H1 (cell line): ENCODE data around the gene COL4A2. TPM values are rescaled to one million over a fixed set of nuclear protein-coding genes. Genes with fewer than 3 reads are reported as not detected.

Experiments
- CTCF ChIA-PET: fragments of 300-600 bp; sonication (Branson Sonifier 250); formaldehyde crosslinking; loops from one replicate; lab custom pipeline; 2021; ENCODE audit not compliant: partially characterized antibody; lab: Charles Lee
- POLR2A ChIA-PET: fragments of 300-600 bp; sonication (Branson Sonifier 250); formaldehyde crosslinking; loops from one replicate; lab custom pipeline; 2021; ENCODE audit warnings: inconsistent platforms; ENCODE audit not compliant: partially characterized antibody; lab: Charles Lee
- DNase-seq, 2 experiments: peaks; one replicate each; pipeline versions ENCODE4 v3.0.0 to v3.0.0-alpha.2; 2010 to 2022; ENCODE audit warnings: low spot score in 2 of 2, low read depth in 1 of 2, mixed read lengths in 1 of 2
- FAIRE-seq: peaks from 2 replicates; lab custom pipeline; 2011; peaks lifted over from hg19 to GRCh38; lab: Jason Lieb, UNC
- H2AFZ ChIP-seq: 2 replicates; pipeline ENCODE4 v1.8.1; 2012; ENCODE audit warnings: low read length, inconsistent platforms
- H2AK5ac ChIP-seq: 2 replicates; pipeline ENCODE4 v1.6.1; 2013; ENCODE audit warnings: low read depth, low read length
- H2BK120ac ChIP-seq: replicated peaks from 2 replicates; pipeline ENCODE3; 2013; ENCODE audit warnings: low read depth, low read length, inconsistent platforms
- H2BK12ac ChIP-seq: 2 replicates; pipeline ENCODE4 v1.6.1; 2013; ENCODE audit warnings: low read depth, low read length
- H2BK15ac ChIP-seq: 2 replicates; pipeline ENCODE4 v1.6.1; 2013; ENCODE audit warnings: low read length
- H2BK20ac ChIP-seq: 2 replicates; pipeline ENCODE4 v1.6.1; 2013; ENCODE audit warnings: low read length
- H2BK5ac ChIP-seq: 2 replicates; pipeline ENCODE4 v1.6.1; 2013; ENCODE audit warnings: low read depth, low read length
- H3K14ac ChIP-seq: 2 replicates; pipeline ENCODE4 v1.6.1; 2013; ENCODE audit warnings: inconsistent platforms; ENCODE audit not compliant: insufficient read length
- H3K18ac ChIP-seq: 2 replicates; pipeline ENCODE4 v1.6.1; 2013; ENCODE audit warnings: low read length; ENCODE audit errors: extremely low read depth
- H3K23ac ChIP-seq: 2 replicates; pipeline ENCODE4 v1.6.1; 2013; ENCODE audit warnings: inconsistent platforms; ENCODE audit not compliant: insufficient read length
- H3K23me2 ChIP-seq: 2 replicates; pipeline ENCODE4 v1.6.1; 2013; ENCODE audit warnings: low read depth, low read length
- H3K27ac ChIP-seq: 2 replicates; pipeline ENCODE4 v1.6.1; 2011; ENCODE audit warnings: low read depth, low read length, inconsistent platforms
- H3K27me3 ChIP-seq, 4 experiments: replicated peaks in 1 of 4; 1 replicate in 1 of 4; 2 replicates in 3 of 4; pipeline versions ENCODE4 v1.6.1 to v1.8.1; 2011 to 2013; ENCODE audit warnings: low read length in 3 of 4, mild to moderate bottlenecking in 3 of 4, inconsistent platforms in 2 of 4, mixed read lengths in 2 of 4, moderate library complexity in 1 of 4; ENCODE audit not compliant: control insufficient read depth in 3 of 4, insufficient read depth in 3 of 4; ENCODE audit errors: extremely low read depth in 1 of 4
- H3K36me3 ChIP-seq, 4 experiments: 2 replicates each; pipeline versions ENCODE4 v1.6.1 to v1.8.1; 2011 to 2013; ENCODE audit warnings: mild to moderate bottlenecking in 4 of 4, low read length in 3 of 4, moderate library complexity in 2 of 4, control low read depth in 1 of 4, inconsistent platforms in 1 of 4; ENCODE audit not compliant: insufficient read depth in 4 of 4, control insufficient read depth in 2 of 4
- H3K4ac ChIP-seq: replicated peaks from 2 replicates; pipeline ENCODE3; 2013; ENCODE audit warnings: low read length, low read depth, mixed read lengths, inconsistent platforms; ENCODE audit not compliant: insufficient read length
- H3K4me1 ChIP-seq, 4 experiments: replicated peaks in 1 of 4; 1 replicate in 1 of 4; 2 replicates in 3 of 4; pipeline versions ENCODE4 v1.6.1 to v1.8.1; 2011 to 2013; ENCODE audit warnings: low read length in 3 of 4, inconsistent platforms in 2 of 4, mixed read lengths in 1 of 4; ENCODE audit not compliant: insufficient read depth in 4 of 4, control insufficient read depth in 3 of 4
- H3K4me2 ChIP-seq, 2 experiments: 2 replicates each; pipeline versions ENCODE4 v1.6.1 to v1.8.1; 2011 to 2013; ENCODE audit warnings: low read depth in 2 of 2, low read length in 2 of 2, control low read depth in 1 of 2, inconsistent platforms in 1 of 2, mild to moderate bottlenecking in 1 of 2; ENCODE audit not compliant: insufficient read depth in 1 of 2
- H3K4me3 ChIP-seq, 4 experiments: fragments of 200-600, 300-600 bp in 1 of 4; sonication (generic), shearing (Covaris generic), sonication (Bioruptor Twin) in 1 of 4; 2 replicates each; pipeline versions ENCODE4 v1.5.1 to v1.8.1; 2011 to 2016; ENCODE audit warnings: low read length in 4 of 4, low read depth in 3 of 4, control low read depth in 2 of 4, inconsistent platforms in 2 of 4, mild to moderate bottlenecking in 2 of 4, mixed read lengths in 1 of 4, moderate library complexity in 1 of 4; ENCODE audit not compliant: insufficient read depth in 2 of 4; ENCODE audit errors: extremely low read depth in 1 of 4
- H3K56ac ChIP-seq: replicated peaks from 2 replicates; pipeline ENCODE3; 2013; ENCODE audit warnings: low read depth, mild to moderate bottlenecking, mixed read lengths, low read length, inconsistent platforms; ENCODE audit not compliant: insufficient read length
- H3K79me1 ChIP-seq: 2 replicates; pipeline ENCODE4 v1.6.1; 2013; ENCODE audit warnings: low read depth, low read length, control low read depth
- H3K79me2 ChIP-seq, 2 experiments: 2 replicates each; pipeline versions ENCODE4 v1.6.1 to v1.8.1; 2012 to 2013; ENCODE audit warnings: low read length in 2 of 2, mild to moderate bottlenecking in 2 of 2, inconsistent platforms in 1 of 2; ENCODE audit not compliant: insufficient read depth in 2 of 2, control insufficient read depth in 1 of 2
- H3K9ac ChIP-seq, 4 experiments: replicated peaks in 1 of 4; 1 replicate in 1 of 4; 2 replicates in 3 of 4; pipeline versions ENCODE4 v1.6.1 to v1.8.1; 2011 to 2013; ENCODE audit warnings: low read depth in 3 of 4, low read length in 3 of 4, control low read depth in 2 of 4, mild to moderate bottlenecking in 2 of 4, moderate library complexity in 2 of 4, inconsistent platforms in 1 of 4; ENCODE audit errors: extremely low read depth in 1 of 4
- H3K9me3 ChIP-seq, 2 experiments: 2 replicates each; pipeline versions ENCODE4 v1.6.1 to v1.8.1; 2012 to 2013; ENCODE audit warnings: mild to moderate bottlenecking in 2 of 2, moderate library complexity in 2 of 2, control low read depth in 1 of 2, inconsistent platforms in 1 of 2, low read depth in 1 of 2, low read length in 1 of 2, mixed read lengths in 1 of 2; ENCODE audit not compliant: insufficient read depth in 2 of 2
- H4K20me1 ChIP-seq, 2 experiments: replicated peaks in 1 of 2; 2 replicates each; pipeline versions ENCODE3 to v1.8.1; 2011 to 2013; ENCODE audit warnings: inconsistent platforms in 2 of 2, low read length in 2 of 2, mild to moderate bottlenecking in 1 of 2; ENCODE audit not compliant: insufficient read depth in 2 of 2, control insufficient read depth in 1 of 2
- H4K5ac ChIP-seq: 2 replicates; pipeline ENCODE4 v1.6.1; 2013; ENCODE audit warnings: low read length, low read depth, mixed read lengths, inconsistent platforms; ENCODE audit not compliant: insufficient read length
- H4K8ac ChIP-seq: 2 replicates; pipeline ENCODE4 v1.8.0; 2013; ENCODE audit warnings: mild to moderate bottlenecking, moderate library complexity, low read length, inconsistent platforms; ENCODE audit not compliant: insufficient read depth; ENCODE audit errors: extremely low read depth
- H4K91ac ChIP-seq: replicated peaks from 2 replicates; pipeline ENCODE3; 2013; ENCODE audit warnings: low read length, mixed read lengths, inconsistent platforms; ENCODE audit not compliant: insufficient read length
- CBX8 ChIP-seq: fragments of 300-800, 300-1000 bp; sonication (generic); IDR thresholded peaks from 2 replicates; pipeline ENCODE4 v1.7.1; 2016; ENCODE audit warnings: low read depth, low read length, borderline replicate concordance
- EP300 ChIP-seq, 2 experiments: IDR thresholded peaks; 1 replicate in 1 of 2; 2 replicates in 1 of 2; pipeline ENCODE4 v1.6.1; 2011 to 2012; ENCODE audit warnings: low read depth in 2 of 2, low read length in 2 of 2, mild to moderate bottlenecking in 2 of 2, borderline replicate concordance in 1 of 2, inconsistent platforms in 1 of 2, moderate library complexity in 1 of 2
- EZH2 ChIP-seq: fragments of 200-600 bp; sonication (generic); IDR thresholded peaks from 2 replicates; pipeline ENCODE4 v1.7.1; 2012; ENCODE audit warnings: low read depth, mild to moderate bottlenecking, moderate library complexity, low read length, inconsistent platforms; ENCODE audit not compliant: severe bottlenecking
- HDAC6 ChIP-seq: IDR thresholded peaks from one replicate; pipeline ENCODE4 v1.7.1; 2012; ENCODE audit warnings: low read depth, mild to moderate bottlenecking, inconsistent platforms, low read length, moderate library complexity
- JUND ChIP-seq: IDR thresholded peaks from 2 replicates; pipeline ENCODE4 v1.6.1; 2011; ENCODE audit warnings: mild to moderate bottlenecking, improper control_type of control experiment, low read length
- PHF8 ChIP-seq: fragments of 200-600 bp; sonication (generic); conservative IDR thresholded peaks from 2 replicates; pipeline ENCODE4 v1.7.1; 2012; ENCODE audit warnings: low read depth, mild to moderate bottlenecking, inconsistent platforms, low read length, moderate library complexity
- RFX5 ChIP-seq: IDR thresholded peaks from 2 replicates; pipeline ENCODE4 v1.6.1; 2011; ENCODE audit warnings: low read depth, low read length, improper control_type of control experiment, borderline replicate concordance
- RXRA ChIP-seq: IDR thresholded peaks from 2 replicates; pipeline ENCODE4 v1.6.1; 2011; ENCODE audit warnings: low read depth, mild to moderate bottlenecking, low read length, moderate library complexity; ENCODE audit not compliant: insufficient read depth
- SP4 ChIP-seq: IDR thresholded peaks from 2 replicates; pipeline ENCODE4 v1.6.1; 2012; ENCODE audit warnings: low read length, inconsistent platforms
- WGBS, 2 experiments: shearing (Covaris generic) in 1 of 2; methylation state at CpG; one replicate each; pipeline versions ENCODE4 v1.1.6 to v1.1.7; 2013 to 2015; ENCODE audit warnings: low lambda C conversion rate in 2 of 2, mixed read lengths in 2 of 2, inconsistent platforms in 1 of 2, low coverage in 1 of 2, missing lambda C conversion rate in 1 of 2; ENCODE audit not compliant: insufficient replicate concordance in 2 of 2, insufficient coverage in 1 of 2, insufficient read length in 1 of 2; ENCODE audit errors: extremely low coverage in 1 of 2, missing lambda C conversion rate in 1 of 2; 5-methylcytosine and 5-hydroxymethylcytosine counted together
- polyA plus RNA-seq, 7 experiments: library from polyadenylated mRNA; depleted of rRNA in 3 of 7; stranded (reverse) in 5 of 7; unstranded in 2 of 7; fragments of >200 nt in 5 of 7; fragments of 200-250 nt in 2 of 7; gene quantifications; 1 replicate in 5 of 7; 2 replicates in 1 of 7; 4 replicates in 1 of 7; pipeline versions ENCODE4 v1.2.1 to v1.2.3, GENCODE V29; 2011 to 2013; ENCODE audit warnings: missing spikeins in 2 of 7, mixed read lengths in 2 of 7
- total RNA-seq: library from RNA; stranded (reverse); fragmentation: NEBNext Ultra II Directional; extraction: Animal tissue kit (Norgen Biotek cat#: 25700); gene quantifications from 2 replicates; pipeline ENCODE4 v1.2.1, GENCODE V29; 2021
- TF ChIP-seq, protein P1 (sequence below): IDR thresholded peaks from 2 replicates; pipeline ENCODE4 v1.6.1; 2012; ENCODE audit warnings: low read length, inconsistent platforms

The COL4A2 gene
- total and polyA plus RNA-seq, 2 of the 8 experiments (the other 6 are each of a cell fraction or from before 2014, with no cell fraction given): 80.4 to 87.3 TPM

DNA sequence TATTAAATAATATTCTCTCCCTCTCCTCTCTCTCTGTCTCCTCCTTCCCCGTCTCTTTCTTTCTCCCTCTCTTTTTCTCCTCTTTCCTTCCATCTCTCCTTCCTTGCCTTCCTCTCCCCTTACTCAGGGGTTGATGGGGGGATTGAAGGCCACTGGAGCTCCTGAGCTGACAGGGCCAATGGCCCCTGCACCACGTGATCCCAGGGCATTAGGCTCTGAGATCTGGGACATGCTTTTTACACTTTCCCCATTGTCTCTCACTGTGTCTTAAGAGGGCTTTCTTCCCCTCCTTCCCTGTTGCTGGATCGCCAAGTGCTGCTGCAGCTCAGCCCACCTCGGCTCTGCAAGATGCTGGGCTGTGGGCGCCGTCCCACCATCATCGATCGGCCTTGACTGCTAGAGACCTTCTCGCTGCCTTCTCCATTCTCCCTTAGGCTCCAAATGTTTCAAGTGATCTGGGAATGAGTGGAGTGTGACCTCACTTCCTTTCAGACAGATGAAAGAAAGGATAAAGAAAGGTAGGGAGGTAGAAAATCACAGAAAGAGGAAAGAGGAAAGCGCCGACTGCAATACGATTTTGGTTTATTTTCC is 42.3 kb upstream of the COL4A2 start:
- Histone ChIP-seq H3K56ac (no peak overlapping the region), H3K36me3 (no peaks in the 10 kb centered on the region), H3K27ac (no peak overlapping the region), H3K18ac (peak overlapping the region; percentile 14; the same call in 1 of the 2 replicates), H3K14ac (no peak overlapping the region), H3K79me1 (peaks cover 6% of the 10 kb centered on the region), H3K4ac (peak overlapping the region; percentile 76), H2BK12ac (peak overlapping the region; percentile 82; the same call in 1 of the 2 replicates), H2BK120ac (no peak overlapping the region), H3K4me1 (peaks cover 13 to 35% (median 19%) of the 10 kb centered on the region in 4 experiments), H3K4me3 (no peak overlapping the region), H2BK15ac (peak overlapping the region; percentile 24; the same call in 1 of the 2 replicates), H3K23me2 (no peaks in the 10 kb centered on the region), H3K9ac (no peak overlapping the region), H4K20me1 (no peaks in the 10 kb centered on the region), H2AK5ac (peak overlapping the region; percentile 58; the same call in 1 of the 2 replicates), H4K8ac (no peak overlapping the region; the same call in 1 of the 2 replicates), H3K4me2 (no peak overlapping the region), H3K79me2 (peaks cover 0 to 7% of the 10 kb centered on the region in 2 experiments; a peak in 2 of 4 replicates), H3K9me3 (no peaks in the 10 kb centered on the region), H4K5ac (no peak overlapping the region), H2BK5ac (peak overlapping the region; percentile 63; the same call in 1 of the 2 replicates), H4K91ac (peak overlapping the region; percentile 79), H2BK20ac (peak overlapping the region; percentile 81; the same call in 1 of the 2 replicates), H3K23ac (no peak overlapping the region), H2AFZ (no peak overlapping the region), H3K27me3 (no peaks in the 10 kb centered on the region; a peak in 1 of 7 replicates)
- peak in 1 of 2 experiments; percentile 41 for DNase-seq
- 84% methylated on average over 11 of the region's 12 CpGs; no CpG with 5 or more reads in 1 of the 2 experiments for WGBS, 2 experiments
- ChIA-PET CTCF (interaction anchor here (1.1 to 6.9 kb wide), 3 partner anchors 10 to 147 kb away, joined by 3 to 28 read pairs (median 3); no protein-coding TSS in a partner anchor), POLR2A (interaction anchor here (1.2 to 1.5 kb wide), 3 partner anchors 10 to 91 kb away, joined by 3 to 4 read pairs (median 3); partner anchors contain the start of genes COL4A1 and COL4A2)
- FAIRE-seq: no peak
- no peak for TF ChIP-seq HDAC6
- TF ChIP-seq, protein P1, sequence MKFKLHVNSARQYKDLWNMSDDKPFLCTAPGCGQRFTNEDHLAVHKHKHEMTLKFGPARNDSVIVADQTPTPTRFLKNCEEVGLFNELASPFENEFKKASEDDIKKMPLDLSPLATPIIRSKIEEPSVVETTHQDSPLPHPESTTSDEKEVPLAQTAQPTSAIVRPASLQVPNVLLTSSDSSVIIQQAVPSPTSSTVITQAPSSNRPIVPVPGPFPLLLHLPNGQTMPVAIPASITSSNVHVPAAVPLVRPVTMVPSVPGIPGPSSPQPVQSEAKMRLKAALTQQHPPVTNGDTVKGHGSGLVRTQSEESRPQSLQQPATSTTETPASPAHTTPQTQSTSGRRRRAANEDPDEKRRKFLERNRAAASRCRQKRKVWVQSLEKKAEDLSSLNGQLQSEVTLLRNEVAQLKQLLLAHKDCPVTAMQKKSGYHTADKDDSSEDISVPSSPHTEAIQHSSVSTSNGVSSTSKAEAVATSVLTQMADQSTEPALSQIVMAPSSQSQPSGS: no peak
- no peak for TF ChIP-seq JUND
- TF ChIP-seq EZH2: no peak
- no peak for TF ChIP-seq SP4
- TF ChIP-seq PHF8: no peak
- no peak for TF ChIP-seq EP300 (IDR thresholded peaks at IDR 0.05; ENCODE audit: borderline replicate concordance in 1 of 2, low read depth in 2 of 2, low read length in 2 of 2)
- no peak for TF ChIP-seq RXRA
- no peak for TF ChIP-seq RFX5
- no peak for TF ChIP-seq CBX8
